OCI-LY3 (cell line): ENCODE data around the gene GMEB1.
A peak's percentile ranks its signal among the peaks of the same experiment; 100 is the strongest.

Source experiments
- H2AFZ ChIP-seq: fragments of 200-600, 300-600 bp; shearing (Covaris generic); 2 replicates; pipeline ENCODE4 v1.6.0; 2014; ENCODE audit warnings: antibody characterized with exemption, low read depth, low read length
- H3K27ac ChIP-seq: fragments of 200-600, 300-600 bp; sonication (generic); 2 replicates; pipeline ENCODE4 v1.5.1; 2014; ENCODE audit warnings: mild to moderate bottlenecking, low read length, moderate library complexity, mixed read lengths
- H3K27me3 ChIP-seq: fragments of 200-600, 300-600 bp; sonication (generic); 2 replicates; pipeline ENCODE4 v1.6.1; 2014; ENCODE audit warnings: low read depth, low read length, mixed read lengths
- H3K36me3 ChIP-seq: fragments of 200-600, 300-600 bp; sonication (generic); replicated peaks from 2 replicates; pipeline ENCODE3; 2014; ENCODE audit warnings: low read depth, low read length, mixed read lengths
- H3K4me1 ChIP-seq: fragments of 300-600, 200-600 bp; sonication (generic); 2 replicates; pipeline ENCODE4 v1.6.1; 2014; ENCODE audit warnings: low read length, mixed read lengths
- H3K4me2 ChIP-seq: fragments of 200-600, 300-600 bp; sonication (generic); 2 replicates; pipeline ENCODE4 v1.6.1; 2014; ENCODE audit warnings: low read length, mixed read lengths
- H3K4me3 ChIP-seq: fragments of 300-600, 200-600 bp; sonication (generic); 2 replicates; pipeline ENCODE4 v1.5.1; 2014; ENCODE audit warnings: antibody characterized with exemption, mild to moderate bottlenecking, low read length, moderate library complexity
- H3K79me2 ChIP-seq: fragments of 300-600, 200-600 bp; shearing (Covaris generic); 2 replicates; pipeline ENCODE4 v1.6.1; 2014; ENCODE audit warnings: mild to moderate bottlenecking, low read length, mixed read lengths
- H3K9ac ChIP-seq: fragments of 300-600, 200-600 bp; shearing (Covaris generic); 2 replicates; pipeline ENCODE4 v1.6.0; 2014; ENCODE audit warnings: mild to moderate bottlenecking, low read length, moderate library complexity
- H3K9me3 ChIP-seq: fragments of 200-600, 300-600 bp; shearing (Covaris generic); 2 replicates; pipeline ENCODE4 v1.6.1; 2014; ENCODE audit warnings: low read length, mixed read lengths; ENCODE audit not compliant: insufficient read depth
- H4K20me1 ChIP-seq: fragments of 200-600, 300-600 bp; sonication (generic); 2 replicates; pipeline ENCODE4 v1.6.1; 2016; ENCODE audit warnings: low read length, mixed read lengths; ENCODE audit not compliant: insufficient read depth
- EZH2phosphoT487 ChIP-seq: fragments of 200-600 bp; shearing (Covaris generic); IDR thresholded peaks from 2 replicates; pipeline ENCODE4 v1.6.1; 2018; ENCODE audit warnings: antibody characterized with exemption, mixed run types, low read depth
- TF ChIP-seq, protein P1 (sequence below): fragments of 200-600, 300-600 bp; sonication (generic); IDR thresholded peaks from 2 replicates; pipeline ENCODE4 v1.5.1; 2014; ENCODE audit warnings: antibody characterized with exemption, low read length, low read depth

Gene GMEB1, protein sequence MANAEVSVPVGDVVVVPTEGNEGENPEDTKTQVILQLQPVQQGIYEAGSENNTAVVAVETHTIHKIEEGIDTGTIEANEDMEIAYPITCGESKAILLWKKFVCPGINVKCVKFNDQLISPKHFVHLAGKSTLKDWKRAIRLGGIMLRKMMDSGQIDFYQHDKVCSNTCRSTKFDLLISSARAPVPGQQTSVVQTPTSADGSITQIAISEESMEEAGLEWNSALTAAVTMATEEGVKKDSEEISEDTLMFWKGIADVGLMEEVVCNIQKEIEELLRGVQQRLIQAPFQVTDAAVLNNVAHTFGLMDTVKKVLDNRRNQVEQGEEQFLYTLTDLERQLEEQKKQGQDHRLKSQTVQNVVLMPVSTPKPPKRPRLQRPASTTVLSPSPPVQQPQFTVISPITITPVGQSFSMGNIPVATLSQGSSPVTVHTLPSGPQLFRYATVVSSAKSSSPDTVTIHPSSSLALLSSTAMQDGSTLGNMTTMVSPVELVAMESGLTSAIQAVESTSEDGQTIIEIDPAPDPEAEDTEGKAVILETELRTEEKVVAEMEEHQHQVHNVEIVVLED

DNA sequence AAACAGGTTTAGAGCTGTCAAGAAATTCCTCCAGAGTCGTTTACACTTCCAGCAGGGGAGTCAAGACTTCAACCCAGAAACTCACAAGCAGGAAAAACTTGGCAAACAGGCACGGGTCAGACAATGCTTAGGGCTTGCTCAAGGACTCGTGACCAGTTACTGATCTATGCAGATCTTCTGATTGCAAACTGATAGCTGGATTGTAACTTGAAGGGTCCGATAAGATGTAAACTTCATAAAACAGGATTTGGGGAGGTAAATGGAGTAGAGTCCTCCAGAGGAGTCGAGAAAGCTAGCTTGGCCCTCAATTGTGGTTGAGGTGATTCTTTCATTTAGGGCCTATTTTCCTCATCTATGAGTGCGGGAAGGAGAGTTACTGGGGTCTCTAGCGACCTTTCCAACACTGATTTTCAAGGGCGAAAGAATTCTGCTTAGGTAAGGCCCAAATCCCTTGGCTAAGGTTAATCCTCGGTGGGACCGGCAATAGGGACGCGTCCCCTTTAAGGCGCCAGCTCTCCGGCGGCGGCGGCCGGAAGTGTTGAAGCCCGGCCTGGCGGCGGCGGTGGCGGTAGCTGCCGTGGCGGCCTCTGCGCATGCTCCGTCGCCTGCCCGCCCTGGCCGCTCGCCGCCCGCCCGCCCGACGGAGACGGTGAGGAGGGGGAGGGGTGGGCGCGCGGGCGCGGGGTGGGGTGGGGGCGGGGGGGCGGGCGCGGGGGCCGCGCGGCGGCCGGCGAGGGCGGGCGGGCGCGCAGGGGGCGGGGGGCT, at the start of gene GMEB1:
TSS of gene GMEB1 (plus strand) at position 594 of the 765 bp plus-strand sequence. CDS start 14,829 bp downstream, outside the sequence.
- Histone ChIP-seq H3K9ac (peak within 1 kb of the TSS; percentile 100), H3K9me3 (no peaks in the 10 kb centered on the region), H3K36me3 (no peaks in the 10 kb centered on the region), H3K79me2 (peaks cover 35% of the 10 kb centered on the region), H3K4me3 (peak within 1 kb of the TSS; percentile 100), H3K4me2 (peak within 1 kb of the TSS; percentile 98), H3K4me1 (peaks cover 3% of the 10 kb centered on the region; the same call in 1 of the 2 replicates), H2AFZ (peak within 1 kb of the TSS; percentile 88), H3K27me3 (no peaks in the 10 kb centered on the region), H4K20me1 (no peaks in the 10 kb centered on the region), H3K27ac (peak within 1 kb of the TSS; percentile 99)
- TF ChIP-seq EZH2phosphoT487 = no peak
- TF ChIP-seq, protein P1, sequence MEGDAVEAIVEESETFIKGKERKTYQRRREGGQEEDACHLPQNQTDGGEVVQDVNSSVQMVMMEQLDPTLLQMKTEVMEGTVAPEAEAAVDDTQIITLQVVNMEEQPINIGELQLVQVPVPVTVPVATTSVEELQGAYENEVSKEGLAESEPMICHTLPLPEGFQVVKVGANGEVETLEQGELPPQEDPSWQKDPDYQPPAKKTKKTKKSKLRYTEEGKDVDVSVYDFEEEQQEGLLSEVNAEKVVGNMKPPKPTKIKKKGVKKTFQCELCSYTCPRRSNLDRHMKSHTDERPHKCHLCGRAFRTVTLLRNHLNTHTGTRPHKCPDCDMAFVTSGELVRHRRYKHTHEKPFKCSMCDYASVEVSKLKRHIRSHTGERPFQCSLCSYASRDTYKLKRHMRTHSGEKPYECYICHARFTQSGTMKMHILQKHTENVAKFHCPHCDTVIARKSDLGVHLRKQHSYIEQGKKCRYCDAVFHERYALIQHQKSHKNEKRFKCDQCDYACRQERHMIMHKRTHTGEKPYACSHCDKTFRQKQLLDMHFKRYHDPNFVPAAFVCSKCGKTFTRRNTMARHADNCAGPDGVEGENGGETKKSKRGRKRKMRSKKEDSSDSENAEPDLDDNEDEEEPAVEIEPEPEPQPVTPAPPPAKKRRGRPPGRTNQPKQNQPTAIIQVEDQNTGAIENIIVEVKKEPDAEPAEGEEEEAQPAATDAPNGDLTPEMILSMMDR = no peak

GRCh38 chr1:28631713-28632112, 36.9 kb upstream of the GMEB1 start:
- H2AFZ ChIP-seq = no peak overlapping the region

DNA sequence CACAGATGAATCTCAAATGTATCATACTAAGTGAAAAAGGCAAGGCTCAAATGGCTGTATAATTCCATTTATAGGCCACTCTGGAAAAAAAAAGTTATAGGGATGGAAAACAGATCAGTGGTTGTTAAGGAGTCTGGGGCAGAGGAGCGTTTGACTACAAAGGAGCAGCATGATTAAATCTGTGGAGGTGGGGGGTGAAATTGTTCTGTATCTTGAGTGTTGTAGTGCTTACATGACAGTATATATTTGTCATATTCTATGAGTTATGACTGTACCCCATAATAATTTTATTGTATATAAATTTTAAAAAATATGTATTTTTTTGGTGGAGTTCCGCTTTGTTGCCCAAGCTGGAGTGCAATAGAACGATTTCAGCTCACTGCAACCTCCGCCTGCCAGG, 36.0 kb upstream of the GMEB1 start:
- Histone ChIP-seq H3K27me3 (no peaks in the 10 kb centered on the region), H3K27ac (no peak overlapping the region), H3K36me3 (no peaks in the 10 kb centered on the region), H3K4me1 (peaks cover 9% of the 10 kb centered on the region), H3K4me2 (no peak overlapping the region), H3K9me3 (no peaks in the 10 kb centered on the region), H3K79me2 (no peaks in the 10 kb centered on the region), H4K20me1 (no peaks in the 10 kb centered on the region), H2AFZ (no peak overlapping the region), H3K9ac (no peak overlapping the region), H3K4me3 (no peak overlapping the region)
- no peak for TF ChIP-seq EZH2phosphoT487

More at GRCh38 chr1:28631713-28632112, 36.9 kb upstream of the GMEB1 start:
- H3K4me2 ChIP-seq = no peak overlapping the region
- H3K9me3 ChIP-seq = no peaks in the 10 kb centered on the region
- no peaks in the 10 kb centered on the region for H3K27me3 ChIP-seq
- H3K36me3 ChIP-seq = no peaks in the 10 kb centered on the region
- no peak overlapping the region for H3K9ac ChIP-seq
- peaks cover 9% of the 10 kb centered on the region for H3K4me1 ChIP-seq
- peak overlapping the region; percentile 57 for H3K27ac ChIP-seq
- TF ChIP-seq, protein P1 = no peak
- TF ChIP-seq EZH2phosphoT487 = no peak
- no peaks in the 10 kb centered on the region for H4K20me1 ChIP-seq
- no peaks in the 10 kb centered on the region for H3K79me2 ChIP-seq
- no peak overlapping the region for H3K4me3 ChIP-seq

GRCh38 chr1:28640766-28641165, 27.8 kb upstream of the GMEB1 start:
- Histone ChIP-seq H3K9ac (no peak overlapping the region), H4K20me1 (no peaks in the 10 kb centered on the region), H3K4me1 (peaks cover 12% of the 10 kb centered on the region), H3K79me2 (peaks cover 28% of the 10 kb centered on the region), H3K4me2 (no peak overlapping the region), H3K27ac (no peak overlapping the region), H3K36me3 (no peaks in the 10 kb centered on the region), H3K9me3 (no peaks in the 10 kb centered on the region), H2AFZ (no peak overlapping the region), H3K4me3 (no peak overlapping the region), H3K27me3 (no peaks in the 10 kb centered on the region)
- TF ChIP-seq, protein P1 = no peak
- no peak for TF ChIP-seq EZH2phosphoT487
